ENCODE measurements around the gene AK3. TPM values are rescaled to one million over a fixed set of nuclear protein-coding genes. Genes with fewer than 3 reads are reported as not detected.

AK3 gene
- total RNA-seq (100 to 1,000 TPM in 1 of 5 donors, 10 to 100 TPM in 4; 26.1 to 108 (median 73.5) TPM), polyA plus RNA-seq (10 to 100 TPM; 33.9 to 64.0 (median 49.9) TPM)
- long read RNA-seq, donor 1, partial matches to known transcripts = 0 of 4 reads
- long read RNA-seq, donor 1, other reads (novel, unspliced or antisense) = 0 of 4 reads
- long read RNA-seq, donor 2, transcript AK3-202 (5 exons, 2,736 nt) = major isoform, 10 of 24 reads
- long read RNA-seq, donor 2, partial matches to known transcripts = 8 of 24 reads
- long read RNA-seq, donor 2, other reads (novel, unspliced or antisense) = 6 of 24 reads
- long read RNA-seq, donor 3, transcript AK3-202 (5 exons, 2,736 nt) = major isoform, 11 of 16 reads
- long read RNA-seq, donor 3, partial matches to known transcripts = 0 of 16 reads
- long read RNA-seq, donor 3, other reads (novel, unspliced or antisense) = 5 of 16 reads
- long read RNA-seq, donor 4, partial matches to known transcripts = 0 of 1 reads
- long read RNA-seq, donor 4, other reads (novel, unspliced or antisense) = 0 of 1 reads
- long read RNA-seq, donor 5, transcript AK3-202 (5 exons, 2,736 nt) = major isoform, 23 of 45 reads
- long read RNA-seq, donor 5, partial matches to known transcripts = 22 of 45 reads
- long read RNA-seq, donor 5, other reads (novel, unspliced or antisense) = 0 of 45 reads
- long read RNA-seq, donor 6, full-length matches to known transcripts = 37 of 64 reads
- long read RNA-seq, donor 6, partial matches to known transcripts = 15 of 64 reads
- long read RNA-seq, donor 6, other reads (novel, unspliced or antisense) = 12 of 64 reads
- long read RNA-seq, donor 7, transcript AK3-202 (5 exons, 2,736 nt) = major isoform, 24 of 24 reads
- long read RNA-seq, donor 7, partial matches to known transcripts = 0 of 24 reads
- long read RNA-seq, donor 7, other reads (novel, unspliced or antisense) = 0 of 24 reads
- long read RNA-seq, donor 8, transcript AK3-202 (5 exons, 2,736 nt) = major isoform, 15 of 22 reads
- long read RNA-seq, donor 8, partial matches to known transcripts = 6 of 22 reads
- long read RNA-seq, donor 8, other reads (novel, unspliced or antisense) = 0 of 22 reads
- long read RNA-seq, donor 9, transcript AK3-202 (5 exons, 2,736 nt) = major isoform, 10 of 10 reads
- long read RNA-seq, donor 9, partial matches to known transcripts = 0 of 10 reads
- long read RNA-seq, donor 9, other reads (novel, unspliced or antisense) = 0 of 10 reads
- long read RNA-seq, donor 10, transcript AK3-202 (5 exons, 2,736 nt) = major isoform, 8 of 8 reads
- long read RNA-seq, donor 10, partial matches to known transcripts = 0 of 8 reads
- long read RNA-seq, donor 10, other reads (novel, unspliced or antisense) = 0 of 8 reads

DNA sequence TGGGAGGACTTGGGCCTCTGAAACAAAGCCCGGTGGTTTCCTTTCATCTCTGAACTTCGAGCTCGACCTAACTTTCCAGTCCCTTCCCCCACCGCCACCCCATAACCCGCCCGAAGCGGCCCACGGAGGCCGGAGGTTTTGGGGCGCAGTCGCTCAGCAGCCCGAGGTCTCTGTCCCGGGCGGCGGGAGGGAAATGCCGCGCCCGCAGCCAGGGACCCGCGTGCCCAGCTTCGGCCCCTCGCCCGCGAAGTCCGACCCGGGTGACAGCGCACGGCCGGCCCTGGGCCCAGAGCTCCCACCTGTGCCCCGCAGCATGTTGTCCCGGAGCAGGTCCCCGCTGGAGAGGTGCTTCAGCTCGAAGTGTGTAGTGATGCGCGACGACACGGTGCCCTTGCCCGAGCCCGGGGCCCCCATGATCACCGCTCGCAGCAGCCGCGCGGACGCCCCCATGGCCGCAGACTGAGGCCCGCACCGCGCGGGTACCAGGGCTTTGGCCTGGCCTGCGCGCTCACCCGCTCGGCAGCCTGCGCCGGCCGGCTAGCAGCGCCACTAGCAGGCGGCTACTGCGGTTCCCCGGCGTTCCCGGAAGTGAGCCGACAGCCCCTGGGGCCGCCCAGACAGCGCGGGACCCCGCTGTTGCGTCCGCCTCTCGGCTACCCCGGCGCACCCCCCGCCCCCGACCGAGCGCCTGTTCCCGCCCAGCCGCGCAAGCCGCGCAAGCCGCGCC, at the start of gene AK3:
Gene AK3 (minus strand): TSS at position 565 of the 727 bp plus-strand sequence. CDS start 115 bp downstream, at position 450.
- TF ChIP-seq POLR2AphosphoS5 (IDR thresholded peaks at IDR 0.05) (peak; percentile 59 to 94 (median 93)), EP300 (IDR thresholded peaks at IDR 0.05) (no peak), CTCF (IDR thresholded peaks at IDR 0.05) (peak in 1 of 7 experiments; percentile 17), POLR2A (IDR thresholded peaks at IDR 0.05) (peak in 1 of 4 donors; percentile 48)
- intact Hi-C loops (cut with DNase I; ENCODE audit: low total_unique reads) = no loop called here
- Histone ChIP-seq H3K27me3 (no peaks in the 10 kb centered on the region), H3K4me3 (peak within 1 kb of the TSS; percentile 84 to 95 (median 88)), H3K9me3 (no peaks in the 10 kb centered on the region), H3K36me3 (no peaks in the 10 kb centered on the region), H3K27ac (peak within 1 kb of the TSS; percentile 94 to 98 (median 97)), H3K4me1 (peaks cover 25 to 40% (median 33%) of the 10 kb centered on the region in 4 donors)
- peak; percentile 90 to 98 for DNase-seq
- 0 to 1% (median 1%) methylated on average over 38 to 84 of the region's 84 CpGs for WGBS, 5 donors

- intact Hi-C loops (cut with DNase I; ENCODE audit: low total_unique reads) = no loop called here
- H3K27ac ChIP-seq = no peak overlapping the region
- WGBS, 5 donors = 69 to 95% (median 93%) methylated on average over 5 to 6 of the region's 6 CpGs
- TF ChIP-seq POLR2A (IDR thresholded peaks at IDR 0.05) = no peak
- TF ChIP-seq CTCF (IDR thresholded peaks at IDR 0.05) = no peak
- no peak for TF ChIP-seq POLR2AphosphoS5 (IDR thresholded peaks at IDR 0.05)
- no peak for TF ChIP-seq EP300 (IDR thresholded peaks at IDR 0.05)
- H3K36me3 ChIP-seq = no peaks in the 10 kb centered on the region
- peaks cover 7 to 15% (median 12%) of the 10 kb centered on the region in 4 donors for H3K4me1 ChIP-seq
- no peaks in the 10 kb centered on the region for H3K9me3 ChIP-seq
- no peaks in the 10 kb centered on the region for H3K27me3 ChIP-seq
- no peak for DNase-seq
- no peak overlapping the region for H3K4me3 ChIP-seq
These were observed 47.7 kb upstream of the AK3 start for GRCh38 chr9:4788703-4789102.

DNA sequence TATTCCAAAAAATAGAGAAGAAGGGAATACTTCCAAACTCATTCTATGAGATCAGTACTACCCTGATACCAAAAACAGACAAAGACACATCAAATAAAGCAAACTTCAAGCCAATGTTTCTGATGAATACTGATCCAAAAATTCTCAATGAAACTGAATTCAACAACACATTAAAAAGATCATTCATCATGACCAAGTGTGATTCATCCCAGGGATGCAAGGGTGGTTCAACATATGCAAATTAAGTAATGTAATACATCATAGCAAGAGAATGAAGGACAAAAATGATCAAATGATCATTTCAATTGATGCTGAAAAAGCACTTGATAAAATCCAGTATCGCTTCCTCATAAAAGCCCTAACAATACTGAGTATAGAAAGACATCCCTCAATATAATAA, 46.9 kb upstream of the AK3 start:
- H3K36me3 ChIP-seq = no peaks in the 10 kb centered on the region
- no peak for DNase-seq
- H3K27ac ChIP-seq = no peak overlapping the region
- TF ChIP-seq POLR2AphosphoS5 (IDR thresholded peaks at IDR 0.05) (no peak), CTCF (IDR thresholded peaks at IDR 0.05) (no peak), EP300 (IDR thresholded peaks at IDR 0.05) (no peak), POLR2A (IDR thresholded peaks at IDR 0.05) (no peak)
- no peaks in the 10 kb centered on the region for H3K27me3 ChIP-seq
- no peak overlapping the region for H3K4me3 ChIP-seq
- intact Hi-C loops (cut with DNase I; ENCODE audit: low total_unique reads) = no loop called here
- WGBS, 5 donors = 38 to 98% (median 96%) methylated on average over 1 of the region's 1 CpG
- peaks cover 4 to 10% (median 8%) of the 10 kb centered on the region in 4 donors for H3K4me1 ChIP-seq
- H3K9me3 ChIP-seq = no peaks in the 10 kb centered on the region

Measured in stomach (tissue), 19 donors.